ENCODE results near the gene KCNJ3. TPM values are rescaled to one million over a fixed set of nuclear protein-coding genes. Genes with fewer than 3 reads are reported as not detected.

The KCNJ3 gene
- total RNA-seq, result 15.7 TPM

GRCh38 chr2:154698296-154698720, at the start of gene KCNJ3:
KCNJ3 (plus strand) TSS chr2:154698695; CDS start chr2:154698776, 81 bp downstream.

Data from parietal lobe (tissue), 1 donor.